Stimulated activated CD4-positive, alpha-beta T cell treated with anti-CD3 and anti-CD28 coated beads, Interleukin-12 subunit alpha, Interleukin-12 subunit beta, amount 100 ng/mL, for 48 hours (primary cell): ENCODE measurements around the gene POLR1F.
A peak's percentile ranks its signal among the peaks of the same experiment; 100 is the strongest.
"Not testable (repeated sequence)": the region's sequence is repeated elsewhere in the genome, so short reads cannot be mapped to it uniquely, and the experiment has no call there.

Source experiments
- DNase-seq, 3 donors: peaks; one replicate each; pipeline ENCODE4 v3.0.0-alpha.2; 2020; ENCODE audit warnings: low read depth in 2 of 3, low spot score in 1 of 3

Gene POLR1F, protein sequence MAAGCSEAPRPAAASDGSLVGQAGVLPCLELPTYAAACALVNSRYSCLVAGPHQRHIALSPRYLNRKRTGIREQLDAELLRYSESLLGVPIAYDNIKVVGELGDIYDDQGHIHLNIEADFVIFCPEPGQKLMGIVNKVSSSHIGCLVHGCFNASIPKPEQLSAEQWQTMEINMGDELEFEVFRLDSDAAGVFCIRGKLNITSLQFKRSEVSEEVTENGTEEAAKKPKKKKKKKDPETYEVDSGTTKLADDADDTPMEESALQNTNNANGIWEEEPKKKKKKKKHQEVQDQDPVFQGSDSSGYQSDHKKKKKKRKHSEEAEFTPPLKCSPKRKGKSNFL

DNA sequence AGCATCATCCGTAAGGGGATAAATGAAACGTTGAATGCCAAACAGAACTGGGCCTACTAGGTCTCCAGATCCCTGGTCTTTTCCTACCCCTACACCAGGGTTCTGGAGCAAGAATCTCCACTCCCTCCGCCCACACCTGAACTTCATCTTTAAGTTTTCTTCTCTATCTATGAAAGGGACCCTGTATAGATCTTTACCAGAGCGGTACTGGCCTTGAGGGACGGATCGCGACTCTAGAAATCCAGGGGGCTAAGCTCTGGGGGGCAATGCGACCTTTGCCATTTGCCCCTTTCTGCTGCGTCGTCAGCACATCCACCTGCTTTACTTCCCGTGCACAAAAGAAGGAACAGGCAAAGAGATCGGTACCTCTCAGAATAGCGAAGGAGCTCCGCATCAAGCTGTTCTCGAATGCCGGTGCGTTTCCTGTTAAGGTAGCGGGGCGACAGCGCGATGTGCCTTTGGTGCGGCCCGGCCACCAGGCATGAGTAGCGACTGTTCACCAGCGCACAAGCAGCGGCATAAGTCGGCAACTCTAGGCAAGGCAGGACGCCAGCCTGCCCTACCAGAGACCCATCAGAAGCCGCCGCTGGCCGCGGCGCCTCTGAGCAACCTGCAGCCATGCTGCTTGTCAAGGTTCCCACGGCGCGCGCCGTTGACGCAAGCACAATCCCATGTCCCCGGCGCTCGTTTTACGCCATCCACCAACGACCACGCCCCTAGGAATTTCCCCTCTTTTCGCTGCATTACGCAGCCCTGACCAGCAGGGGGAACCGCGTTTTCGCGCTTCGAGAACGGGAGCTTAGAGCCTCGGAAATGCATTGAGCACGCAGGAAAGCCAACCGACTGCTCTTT, at the start of gene POLR1F:
Gene POLR1F, minus strand, starts transcription at position 641 of the 852 bp plus-strand sequence. Its CDS starts 21 bp downstream, at position 620.
- peak; percentile 86 to 96 (median 91) for DNase-seq

DNA sequence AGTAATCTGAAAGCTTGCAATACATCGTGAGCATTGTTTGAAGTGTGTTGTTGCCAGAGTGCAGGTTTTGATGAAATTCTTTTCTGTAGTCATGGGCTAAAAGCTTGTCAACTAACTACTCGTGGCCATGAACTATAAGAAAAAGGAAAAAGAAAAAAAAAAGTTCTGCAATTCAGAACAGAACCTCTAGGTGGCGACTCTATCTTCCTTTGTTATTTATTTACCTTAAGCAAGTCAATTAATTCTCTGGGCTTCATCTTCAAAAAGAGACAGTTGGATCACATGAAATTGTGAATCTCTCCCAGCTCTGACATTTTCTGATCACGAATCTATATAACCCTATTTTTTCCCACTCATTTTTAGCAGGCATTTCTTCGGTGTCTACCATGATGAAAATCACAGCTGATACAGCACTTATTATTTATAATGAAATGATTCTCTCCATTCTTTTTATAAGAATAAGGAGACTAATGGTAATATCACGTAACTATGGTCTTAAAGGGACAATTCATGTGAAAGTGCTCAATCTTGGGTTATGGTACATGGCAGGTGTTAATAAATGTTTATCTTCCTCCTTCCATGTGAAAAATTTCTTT, 45.8 kb upstream of the POLR1F start:
- DNase-seq, result no peak

DNA sequence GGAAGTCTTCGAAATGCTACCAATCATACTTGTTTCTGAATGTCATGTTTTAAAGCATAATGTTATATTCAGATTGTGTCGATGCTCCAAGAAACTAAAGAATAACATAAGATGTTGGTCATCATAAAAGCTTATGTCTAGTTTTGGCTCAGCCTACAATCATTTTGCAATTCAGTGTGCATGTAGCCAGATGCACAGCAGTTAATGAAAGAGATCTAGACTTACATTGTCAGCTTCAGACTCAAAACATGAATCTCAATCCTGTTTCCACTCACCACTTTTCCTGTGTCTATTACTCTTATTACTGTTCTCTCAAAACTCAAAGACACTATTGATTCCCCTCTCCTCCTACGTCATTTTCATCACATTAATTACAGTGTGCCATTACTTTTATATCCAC, 43.2 kb upstream of the POLR1F start:
- DNase-seq, result no peak

DNA sequence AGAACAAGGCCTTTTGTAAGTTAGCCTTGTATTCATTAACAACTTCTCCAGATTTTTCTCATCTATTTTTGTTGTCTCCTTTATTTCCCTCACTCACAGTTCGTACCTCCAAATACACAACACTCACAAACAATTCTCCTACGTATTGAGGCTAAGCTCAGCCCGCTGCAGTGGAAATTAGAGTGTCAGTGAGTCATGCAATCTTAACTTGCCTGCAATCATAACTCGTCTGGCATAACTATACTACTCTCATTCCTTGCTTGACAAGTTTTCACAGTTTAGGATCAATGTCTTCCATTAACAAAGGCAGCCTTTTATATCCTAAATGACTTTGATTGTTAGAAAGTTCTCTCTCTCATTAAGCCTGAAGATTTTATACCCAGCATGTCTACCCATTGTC, 40.8 kb upstream of the POLR1F start:
- DNase-seq, result no peak

DNA sequence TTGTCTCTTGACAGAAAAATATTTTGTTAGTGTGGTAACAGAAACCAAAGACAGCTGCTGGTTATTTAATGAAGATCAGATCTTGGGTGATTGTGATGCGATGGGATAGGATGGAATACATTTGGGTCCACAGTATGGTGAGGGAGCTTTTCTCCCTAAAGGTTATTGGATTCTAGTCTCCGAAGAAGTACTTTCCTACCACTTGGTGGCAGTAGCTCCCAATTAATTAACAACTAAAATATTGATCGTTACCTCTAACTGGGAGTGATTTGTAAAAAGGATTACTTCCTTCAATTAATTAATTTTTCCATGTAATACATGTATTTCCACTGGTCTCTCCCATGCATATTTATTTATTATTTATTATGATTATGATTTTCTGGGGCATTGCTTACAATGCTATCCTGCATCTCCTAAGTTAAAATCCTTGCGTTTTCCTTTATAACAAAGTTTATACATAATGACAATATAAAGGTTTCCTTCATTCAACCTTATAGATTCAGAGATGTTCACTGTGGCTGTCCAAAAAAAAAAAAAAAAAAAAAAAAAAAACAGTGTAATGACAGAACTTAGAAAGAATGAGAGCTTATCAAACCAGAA, 39.0 kb upstream of the POLR1F start:
- no peak for DNase-seq

DNA sequence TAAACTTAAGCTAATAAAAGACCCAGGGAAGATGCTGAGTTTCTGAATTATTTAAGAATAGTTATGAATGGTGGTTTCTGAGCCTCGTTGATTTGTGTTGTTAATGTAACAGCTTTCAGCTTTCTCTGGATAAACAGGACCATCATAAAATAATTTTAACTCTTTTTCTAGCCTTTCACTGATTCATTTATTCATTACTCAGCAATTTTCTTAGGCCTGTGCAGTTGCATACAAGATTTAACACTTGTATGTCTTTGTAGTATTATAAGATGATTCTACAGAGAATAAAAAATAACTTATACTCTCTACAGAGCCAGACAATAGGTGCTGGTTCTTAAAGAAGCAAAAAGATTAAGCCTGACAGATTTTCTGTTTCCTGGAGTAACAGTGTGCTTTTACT, 35.2 kb upstream of the POLR1F start:
- DNase-seq, result no peak

DNA sequence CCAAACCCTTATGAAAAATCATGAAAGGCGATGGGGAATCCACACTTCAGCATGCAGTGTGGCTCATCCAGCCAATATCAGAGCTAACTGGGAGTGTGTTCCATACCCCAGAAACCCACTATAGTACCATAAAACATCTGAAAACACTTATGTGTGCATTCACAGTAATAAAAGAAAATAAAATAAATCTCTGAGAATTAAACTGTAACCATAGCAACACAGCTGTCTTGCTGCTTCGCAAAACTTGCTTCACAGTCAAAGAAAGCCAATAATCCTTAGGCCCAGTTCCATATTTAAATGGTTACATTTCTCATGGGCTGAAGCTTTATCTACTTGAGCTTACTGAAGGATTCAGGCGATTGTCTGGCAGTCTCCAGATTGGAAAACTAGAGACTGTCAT, 19.9 kb upstream of the POLR1F start:
- DNase-seq, result no peak

DNA sequence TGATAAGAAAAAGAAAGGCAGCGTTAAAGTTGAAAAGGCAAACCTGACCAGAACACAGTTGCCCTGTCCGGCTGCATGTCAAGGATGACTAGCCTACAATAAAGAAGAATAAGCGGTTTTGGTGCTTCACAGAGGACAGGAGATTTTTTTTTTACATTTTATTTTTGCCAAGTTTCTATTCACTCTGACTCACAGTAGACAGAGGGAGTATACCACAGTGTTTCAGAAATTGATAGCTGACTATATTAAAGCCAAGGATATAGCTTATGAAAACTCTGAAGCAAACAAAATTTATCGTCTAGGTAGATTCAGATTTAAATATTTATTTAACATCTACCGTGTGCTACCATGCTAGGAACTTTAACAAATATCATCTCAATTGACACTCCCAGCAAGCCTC, 16.9 kb upstream of the POLR1F start:
- DNase-seq, result no peak

DNA sequence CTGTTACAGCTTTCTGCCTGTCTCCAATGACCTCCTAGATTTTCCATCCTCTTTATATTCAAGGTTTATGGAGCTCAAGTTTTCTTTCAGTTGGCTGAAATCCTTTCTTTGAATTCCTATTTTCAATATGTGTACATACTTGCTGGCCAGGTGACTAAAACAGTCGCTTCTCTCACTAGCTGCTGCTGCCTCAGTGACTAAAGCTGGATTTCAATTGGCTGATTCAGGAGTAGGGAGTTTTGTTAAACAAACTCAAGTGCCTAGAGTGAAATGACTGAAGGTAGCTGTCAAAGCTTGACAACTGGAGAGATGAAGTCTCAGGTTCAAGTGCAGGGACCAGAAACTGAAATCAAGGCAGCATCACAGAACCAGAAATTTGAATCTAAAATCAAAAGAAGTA, 6.7 kb upstream of the POLR1F start:
- no peak for DNase-seq

DNA sequence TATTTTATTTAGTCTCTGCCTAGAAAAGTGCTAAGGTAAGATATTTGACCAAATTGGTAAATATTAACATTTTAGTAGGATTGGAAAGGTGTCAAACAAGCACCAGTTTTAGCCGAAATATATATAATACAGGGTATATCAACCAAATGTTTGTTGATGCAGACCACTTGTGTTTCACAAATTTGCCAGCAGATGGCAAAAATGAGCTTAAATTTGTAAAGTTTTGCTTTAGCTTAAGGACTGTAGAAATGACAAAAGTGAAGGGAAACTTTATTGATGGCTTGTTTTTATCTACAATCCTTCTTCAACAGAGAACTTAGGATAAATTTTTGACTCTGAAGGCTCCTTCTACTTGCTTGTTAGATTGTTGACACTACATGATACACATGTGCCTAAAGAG, 4.8 kb upstream of the POLR1F start:
- peak in 1 of 3 donors; percentile 24 for DNase-seq

DNA sequence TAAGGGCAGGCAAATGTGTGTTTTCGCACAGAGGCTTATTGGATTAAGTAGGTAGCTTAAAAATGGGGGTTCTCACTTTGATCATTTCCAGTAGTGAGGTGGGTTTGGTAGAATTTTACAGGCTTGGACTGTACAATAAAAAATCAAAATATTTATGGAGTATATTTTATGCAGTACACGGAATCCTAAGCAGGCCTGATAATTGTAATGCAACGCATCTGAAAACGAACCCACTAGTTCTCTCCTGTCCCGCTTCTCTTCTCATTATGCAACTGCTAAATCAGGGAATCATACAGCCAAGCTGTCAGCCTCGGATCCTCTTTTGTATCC, 377 bp upstream of the POLR1F start:
- DNase-seq, result no peak

DNA sequence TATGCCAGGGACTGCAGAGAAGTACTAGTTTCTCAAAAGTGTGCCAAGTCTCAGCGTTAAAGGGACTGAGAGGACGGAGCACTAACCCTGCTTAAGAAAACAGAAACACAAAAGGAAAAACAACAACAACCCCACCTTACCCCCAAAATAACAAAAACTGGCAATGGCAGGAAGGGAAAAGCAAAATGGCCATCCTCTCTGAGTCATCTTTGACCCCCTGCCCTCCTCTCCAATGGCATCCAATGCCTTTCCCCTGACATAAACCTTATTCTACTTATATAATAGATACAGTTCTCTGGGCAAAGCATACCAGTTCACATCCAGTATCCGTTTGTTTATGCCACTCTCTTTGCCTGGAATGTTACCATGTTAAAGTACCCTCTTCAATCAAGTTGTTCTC, 1.6 kb downstream of the POLR1F start:
- no peak for DNase-seq

DNA sequence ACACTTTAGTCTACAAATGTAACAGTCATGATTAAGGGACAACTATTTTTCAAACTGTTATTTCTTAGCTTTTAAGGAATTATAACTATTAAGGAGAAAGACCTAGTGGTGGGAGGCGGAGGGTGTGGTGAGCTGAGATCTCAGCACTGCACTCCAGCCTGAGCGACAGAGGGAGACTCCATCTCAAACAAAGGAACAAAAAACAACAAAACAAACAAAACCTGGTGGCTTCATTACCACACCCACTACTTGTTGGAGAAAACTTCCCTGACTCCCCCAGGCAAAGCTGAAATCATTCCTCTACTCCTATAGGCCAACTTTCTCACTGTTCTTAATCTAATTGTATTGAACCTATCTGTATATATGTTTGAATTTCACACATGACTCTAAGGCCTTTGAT, 3.2 kb downstream of the POLR1F start:
- DNase-seq, result no peak

DNA sequence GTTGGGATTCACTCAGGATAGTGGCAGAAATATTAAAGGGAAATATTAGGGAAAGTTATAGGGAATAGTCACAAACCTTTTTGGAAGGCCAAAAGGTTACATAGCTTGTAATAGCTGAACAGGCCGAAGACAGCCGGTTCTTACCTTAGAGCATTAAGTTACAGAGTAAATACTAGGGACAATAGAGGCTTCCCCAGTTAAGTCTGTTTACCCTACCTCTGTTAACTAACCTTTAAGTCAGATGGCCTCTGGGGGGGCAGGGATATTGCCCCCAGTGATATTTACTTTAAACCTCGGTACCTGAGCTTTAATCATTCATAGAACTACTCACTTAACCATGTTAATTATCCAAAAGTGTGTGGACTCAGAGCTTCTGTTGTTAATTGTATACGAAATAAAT, 7.4 kb downstream of the POLR1F start:
- no peak for DNase-seq

DNA sequence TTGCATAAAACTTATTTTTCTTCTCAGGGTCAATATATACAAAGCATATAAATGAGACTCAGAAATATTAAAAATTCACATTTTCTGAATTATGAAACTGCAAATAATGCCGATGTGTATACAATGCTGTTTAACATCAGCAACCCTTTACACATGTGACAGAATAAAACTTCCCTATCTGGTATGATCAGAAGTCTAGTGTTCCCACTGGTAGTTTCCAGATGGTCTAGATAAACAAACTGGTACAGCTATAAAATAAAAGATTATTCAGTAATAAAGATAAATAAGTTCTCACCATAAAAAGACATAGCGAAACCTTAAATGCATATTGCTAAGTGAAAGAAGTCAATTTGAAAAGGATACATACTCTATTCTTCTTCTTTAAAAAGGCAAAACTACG, 7.9 kb downstream of the POLR1F start:
- no peak for DNase-seq

DNA sequence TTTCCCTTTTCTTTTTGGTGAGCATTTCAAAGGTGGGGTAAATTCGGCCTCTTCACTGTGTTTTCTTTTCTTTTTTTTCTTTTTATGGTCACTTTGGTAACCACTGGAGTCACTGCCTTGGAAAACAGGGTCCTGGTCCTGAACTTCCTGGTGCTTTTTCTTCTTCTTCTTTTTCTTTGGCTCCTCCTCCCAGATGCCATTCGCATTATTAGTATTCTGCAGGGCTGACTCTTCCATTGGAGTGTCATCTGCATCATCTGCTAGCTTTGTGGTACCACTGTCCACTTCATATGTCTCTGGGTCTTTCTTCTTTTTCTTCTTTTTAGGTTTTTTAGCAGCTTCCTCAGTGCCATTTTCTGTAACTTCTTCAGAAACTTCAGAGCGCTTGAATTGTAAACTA, 10.5 kb downstream of the POLR1F start:
- no peak for DNase-seq

DNA sequence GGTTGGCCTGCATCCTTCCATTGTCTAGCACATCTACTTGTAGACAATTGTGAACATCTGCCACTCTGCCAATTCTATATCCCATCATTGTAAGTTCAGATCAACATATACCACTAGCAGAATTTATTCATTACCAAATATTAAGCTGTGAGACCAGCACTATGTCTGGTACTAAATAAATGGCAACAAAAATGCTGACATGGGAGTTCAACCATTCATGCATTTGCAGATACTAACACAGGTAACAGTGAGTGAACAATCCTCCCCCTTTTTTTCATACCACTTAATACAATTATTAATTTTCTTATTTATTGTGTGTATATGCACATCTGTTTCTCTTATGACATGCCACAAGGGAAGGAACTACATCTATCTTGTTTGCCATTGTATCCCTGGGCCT, 11.9 kb downstream of the POLR1F start:
- DNase-seq, result no peak

DNA sequence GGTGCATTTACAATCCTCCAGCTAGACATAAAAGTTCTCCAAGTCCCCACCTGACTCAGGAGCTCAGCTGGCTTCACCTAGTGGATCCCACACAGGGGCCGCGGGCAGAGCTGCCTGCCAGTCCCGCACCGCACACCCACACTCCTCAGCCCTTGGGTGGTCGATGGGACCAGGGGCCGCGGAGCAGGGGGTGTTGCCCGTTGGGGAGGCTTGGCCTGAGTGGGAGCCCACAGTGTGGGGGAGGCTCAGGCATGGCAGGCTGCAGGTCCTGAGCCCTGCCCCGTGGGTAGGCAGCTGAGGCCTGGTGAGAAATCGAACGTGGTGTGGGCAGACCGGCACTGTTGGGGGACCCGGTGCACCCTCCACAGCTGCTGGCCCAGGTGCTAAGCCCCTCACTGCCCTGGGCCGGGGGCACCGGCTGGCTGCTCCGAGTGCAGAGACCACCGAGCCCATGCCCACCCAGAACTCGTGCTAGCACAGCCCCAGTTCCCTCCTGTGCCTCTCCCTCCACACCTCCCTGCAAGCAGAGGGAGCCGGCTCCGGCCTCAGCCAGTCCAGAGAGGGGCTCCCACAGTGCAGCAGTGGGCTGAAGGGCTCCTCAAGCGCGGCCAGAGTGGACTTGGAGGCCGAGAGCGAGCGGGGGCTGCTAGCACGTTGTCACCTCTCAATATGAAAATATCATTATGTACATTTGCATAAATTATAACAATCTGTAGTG, 16.6 kb downstream of the POLR1F start:
- no peak for DNase-seq

DNA sequence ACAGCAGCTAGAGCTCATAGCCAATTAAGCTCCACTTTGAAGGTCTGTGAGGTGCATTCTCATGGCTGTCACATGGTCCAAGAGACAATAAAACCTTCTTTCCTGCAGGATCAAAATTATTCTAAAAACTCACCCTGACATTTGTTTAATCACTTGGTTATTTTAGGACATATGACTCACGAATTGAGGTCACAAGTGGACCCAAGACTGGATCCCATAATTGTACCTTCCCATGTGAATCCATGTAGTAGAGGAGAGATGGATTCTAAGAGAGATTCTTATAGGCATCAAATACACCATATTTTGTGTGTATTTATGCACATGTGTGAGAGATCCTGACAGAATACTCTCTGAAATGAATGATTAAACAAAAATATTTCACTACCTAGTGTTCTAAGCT, 18.1 kb downstream of the POLR1F start:
- no peak for DNase-seq

DNA sequence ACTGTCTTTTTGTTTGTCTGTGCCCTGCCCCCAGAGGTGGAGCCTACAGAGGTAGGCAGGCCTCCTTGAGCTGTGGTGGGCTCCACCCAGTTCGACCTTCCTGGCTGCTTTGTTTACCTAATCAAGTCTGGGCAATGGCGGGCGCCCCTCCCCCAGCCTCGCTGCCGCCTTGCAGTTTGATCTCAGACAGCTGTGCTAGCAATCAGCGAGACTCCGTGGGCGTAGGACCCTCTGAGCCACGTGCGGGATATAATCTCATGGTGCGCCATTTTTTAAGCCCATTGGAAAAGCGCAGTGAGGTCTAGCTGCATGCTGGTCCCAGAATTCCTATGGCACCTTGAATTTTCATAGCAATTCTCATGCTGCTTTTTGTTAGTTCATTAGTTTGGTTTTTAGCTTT, 19.7 kb downstream of the POLR1F start:
- not testable (repeated sequence) for DNase-seq

DNA sequence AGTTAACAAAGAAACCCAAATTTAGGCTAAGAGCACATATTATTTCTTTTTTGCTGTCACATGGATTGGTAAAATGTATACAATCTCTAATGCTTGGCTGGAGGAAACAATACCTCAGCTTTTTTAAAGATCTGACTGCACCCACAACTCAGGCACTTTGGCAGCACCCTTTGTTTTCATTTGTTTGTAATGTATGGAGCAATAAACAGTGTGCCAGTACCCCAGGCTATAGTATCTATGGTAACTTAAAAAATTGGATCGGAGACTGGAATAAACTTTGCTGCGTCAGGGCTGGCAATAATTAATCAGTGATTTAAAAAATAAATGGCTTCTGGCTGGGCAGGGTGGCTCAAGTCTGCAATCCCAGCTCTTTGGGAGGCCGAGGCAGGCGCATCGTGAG, 27.2 kb downstream of the POLR1F start:
- DNase-seq, result no peak
